ENCODE data around the gene CA10. TPM values are rescaled to one million over a fixed set of nuclear protein-coding genes. Genes with fewer than 3 reads are reported as not detected.

The CA10 gene
- total RNA-seq, 2 donors from 2014 or later, result not detected

- Histone ChIP-seq H3K27ac (no peak overlapping the region), H3K4me1 (ENCODE audit: control insufficient read depth in 1 of 2, low read depth in 2 of 2) (peaks cover 0 to 11% of the 10 kb centered on the region in 2 donors), H3K36me3 (no peaks in the 10 kb centered on the region), H3K4me3 (no peak overlapping the region), H3K27me3 (replicated peaks; ENCODE audit: insufficient read depth) (peaks cover 8% of the 10 kb centered on the region), H3K9me3 (no peaks in the 10 kb centered on the region)
- no peak for TF ChIP-seq CTCF (IDR thresholded peaks at IDR 0.05)
- no peak for DNase-seq (ENCODE audit: low spot score)
- no peak for ATAC-seq (ENCODE audit: insufficient number of reproducible peaks, low FRiP score, low read depth)
Observed at GRCh38 chr17:52157603-52158449, 688 bp downstream of the CA10 start.

- no peak overlapping the region for H3K4me3 ChIP-seq
- H3K9me3 ChIP-seq, result no peaks in the 10 kb centered on the region
- H3K36me3 ChIP-seq, result no peaks in the 10 kb centered on the region
- TF ChIP-seq CTCF (IDR thresholded peaks at IDR 0.05), result no peak
- peaks cover 8% of the 10 kb centered on the region for H3K27me3 ChIP-seq (replicated peaks; ENCODE audit: insufficient read depth)
- no peak for DNase-seq (ENCODE audit: low spot score)
- H3K4me1 ChIP-seq (ENCODE audit: control insufficient read depth in 1 of 2, low read depth in 2 of 2), result peaks cover 0 to 11% of the 10 kb centered on the region in 2 donors
- H3K27ac ChIP-seq, result no peak overlapping the region
- no peak for ATAC-seq (ENCODE audit: insufficient number of reproducible peaks, low FRiP score, low read depth)
Observed at GRCh38 chr17:52156576-52157570, 1.6 kb downstream of the CA10 start.

- peaks cover 8% of the 10 kb centered on the region for H3K27me3 ChIP-seq (replicated peaks; ENCODE audit: insufficient read depth)
- DNase-seq (ENCODE audit: low spot score), result no peak
- ATAC-seq (ENCODE audit: insufficient number of reproducible peaks, low FRiP score, low read depth), result no peak
- no peak overlapping the region for H3K4me3 ChIP-seq
- H3K9me3 ChIP-seq, result no peaks in the 10 kb centered on the region
- peaks cover 0 to 11% of the 10 kb centered on the region in 2 donors for H3K4me1 ChIP-seq (ENCODE audit: control insufficient read depth in 1 of 2, low read depth in 2 of 2)
- no peak overlapping the region for H3K27ac ChIP-seq
- TF ChIP-seq CTCF (IDR thresholded peaks at IDR 0.05), result no peak
- no peaks in the 10 kb centered on the region for H3K36me3 ChIP-seq
Observed at GRCh38 chr17:52155301-52155700, 3.2 kb downstream of the CA10 start.

- no peaks in the 10 kb centered on the region for H3K9me3 ChIP-seq
- no peak for DNase-seq (ENCODE audit: low spot score)
- TF ChIP-seq CTCF (IDR thresholded peaks at IDR 0.05), result no peak
- peaks cover 5% of the 10 kb centered on the region for H3K27me3 ChIP-seq (replicated peaks; ENCODE audit: insufficient read depth)
- H3K27ac ChIP-seq, result no peak overlapping the region
- H3K4me3 ChIP-seq, result no peak overlapping the region
- peaks cover 0 to 11% of the 10 kb centered on the region in 2 donors for H3K4me1 ChIP-seq (ENCODE audit: control insufficient read depth in 1 of 2, low read depth in 2 of 2)
- no peaks in the 10 kb centered on the region for H3K36me3 ChIP-seq
- no peak for ATAC-seq (ENCODE audit: insufficient number of reproducible peaks, low FRiP score, low read depth)
Observed at GRCh38 chr17:52154466-52154865, 4.0 kb downstream of the CA10 start.

- Histone ChIP-seq H3K4me1 (ENCODE audit: control insufficient read depth in 1 of 2, low read depth in 2 of 2) (no peaks in the 10 kb centered on the region), H3K27me3 (replicated peaks; ENCODE audit: insufficient read depth) (no peaks in the 10 kb centered on the region), H3K9me3 (no peaks in the 10 kb centered on the region), H3K4me3 (no peak overlapping the region), H3K27ac (no peak overlapping the region), H3K36me3 (no peaks in the 10 kb centered on the region)
- ATAC-seq (ENCODE audit: insufficient number of reproducible peaks, low FRiP score, low read depth) (no peak), DNase-seq (ENCODE audit: low spot score) (no peak)
- no peak for TF ChIP-seq CTCF (IDR thresholded peaks at IDR 0.05)
Observed at GRCh38 chr17:52150935-52151334, 7.6 kb downstream of the CA10 start.
